HG02981 (cell line): ENCODE measurements around the gene MIF4GD.
"Not testable (repeated sequence)": the region's sequence is repeated elsewhere in the genome, so short reads cannot be mapped to it uniquely, and the experiment has no call there.

Experiments used
- ATAC-seq: cut with Tn5 transposase; IDR thresholded peaks from one replicate; pipeline ENCODE4 v1.9.1; 2021; ENCODE audit warnings: mild to moderate bottlenecking, moderate library complexity; ENCODE audit not compliant: unreplicated experiment

Gene MIF4GD

GRCh38 chr17:75270966-75271232 is at the start of gene MIF4GD:
Gene MIF4GD, minus strand, starts transcription at chr17:75271231. Its CDS starts 1,036 bp downstream, at chr17:75270195.
- ATAC-seq, result no peak

GRCh38 chr17:75319904-75320691 is 49.1 kb upstream of the MIF4GD start:
- ATAC-seq, result no peak

- no peak for ATAC-seq
Measured at GRCh38 chr17:75318615-75319222, 47.7 kb upstream of the MIF4GD start.

GRCh38 chr17:75318211-75318610 is 47.2 kb upstream of the MIF4GD start:
- ATAC-seq, result no peak

GRCh38 chr17:75317671-75318070 is 46.6 kb upstream of the MIF4GD start:
- no peak for ATAC-seq

- ATAC-seq, result no peak
Measured at GRCh38 chr17:75316253-75316652, 45.2 kb upstream of the MIF4GD start.

GRCh38 chr17:75315541-75316243 is 44.7 kb upstream of the MIF4GD start:
- ATAC-seq, result no peak

- ATAC-seq, result no peak
Measured at GRCh38 chr17:75313941-75314551, 43.0 kb upstream of the MIF4GD start.

GRCh38 chr17:75308732-75309629 is 38.0 kb upstream of the MIF4GD start:
- ATAC-seq, result no peak

- ATAC-seq, result no peak
Measured at GRCh38 chr17:75307957-75308731, 37.1 kb upstream of the MIF4GD start.

GRCh38 chr17:75301502-75302206 is 30.6 kb upstream of the MIF4GD start:
- no peak for ATAC-seq

GRCh38 chr17:75301049-75301448 is 30.0 kb upstream of the MIF4GD start:
- no peak for ATAC-seq

- ATAC-seq, result no peak
Measured at GRCh38 chr17:75300280-75300679, 29.2 kb upstream of the MIF4GD start.

GRCh38 chr17:75295201-75296158 is 24.4 kb upstream of the MIF4GD start:
- peak; percentile 67 for ATAC-seq

- ATAC-seq, result not testable (repeated sequence)
Measured at GRCh38 chr17:75292810-75293448, 21.9 kb upstream of the MIF4GD start.

GRCh38 chr17:75289832-75290337 is 18.9 kb upstream of the MIF4GD start:
- peak; percentile 16 for ATAC-seq

- peak; percentile 91 for ATAC-seq
Measured at GRCh38 chr17:75289115-75289831, 18.2 kb upstream of the MIF4GD start, which contains the start of gene SLC25A19. Gene SLC25A19, minus strand, starts transcription at chr17:75289433. Its CDS starts 2,669 bp downstream, at chr17:75286764.
